Adrenal gland (tissue), 12 donors: Measurements from ENCODE around the gene KRTAP9-3. TPM values are rescaled to one million over a fixed set of nuclear protein-coding genes. Genes with fewer than 3 reads are reported as not detected.

Source experiments
- DNase-seq, 7 donors: peaks; one replicate each; pipeline ENCODE4 v3.0.0-alpha.2; 2019 to 2020
- H3K27ac ChIP-seq, 5 donors: fragments of 200-600 bp; sonication (generic) in 4 of 5; 1 replicate in 3 of 5; 2 replicates in 2 of 5; pipeline versions ENCODE4 v1.5.1 to v1.8.0; 2016 to 2020; ENCODE audit warnings: mild to moderate bottlenecking in 1 of 5
- H3K27me3 ChIP-seq: fragments of 200-600 bp; 2 replicates; pipeline ENCODE4 v1.8.0; 2021
- H3K36me3 ChIP-seq, 2 donors: fragments of 200-600 bp; replicated peaks in 1 of 2; 1 replicate in 1 of 2; 2 replicates in 1 of 2; pipeline versions ENCODE4 v1.5.1 to v1.8.0; 2018 to 2022
- H3K4me1 ChIP-seq, 2 donors: fragments of 200-600 bp; replicated peaks in 1 of 2; 1 replicate in 1 of 2; 2 replicates in 1 of 2; pipeline versions ENCODE4 v1.5.1 to v1.8.0; 2018 to 2021
- H3K4me3 ChIP-seq, 4 donors: fragments of 200-600 bp; sonication (generic) in 3 of 4; one replicate each; pipeline ENCODE4 v1.5.1; 2016 to 2018
- H3K9me3 ChIP-seq, 3 donors: fragments of 200-600 bp; sonication (generic) in 1 of 3; replicated peaks in 1 of 3; 1 replicate in 2 of 3; 2 replicates in 1 of 3; pipeline versions ENCODE4 v1.5.1 to v1.8.0; 2016 to 2021
- CTCF ChIP-seq, 6 experiments: fragments of 450-650 bp in 4 of 6; fragments of 200-600 bp in 2 of 6; sonication (generic) in 1 of 6; IDR thresholded peaks; 1 replicate in 5 of 6; 2 replicates in 1 of 6; pipeline versions ENCODE4 v1.5.1 to v1.8.0; 2016 to 2021; ENCODE audit warnings: antibody characterized with exemption in 6 of 6, mild to moderate bottlenecking in 2 of 6, moderate library complexity in 1 of 6
- POLR2A ChIP-seq, 2 donors: fragments of 450-650 bp; IDR thresholded peaks; one replicate each; pipeline ENCODE4 v1.6.1; 2017; ENCODE audit warnings: antibody characterized with exemption in 2 of 2, mild to moderate bottlenecking in 2 of 2, moderate library complexity in 1 of 2
- WGBS, 4 donors: extraction: QIAGEN DNeasy Blood & Tissue Kit in 2 of 4; methylation state at CpG; one replicate each; pipeline versions ENCODE4 v1.1.5 to v1.1.7; 2013 to 2017; 5-methylcytosine and 5-hydroxymethylcytosine counted together
- intact Hi-C, 2 donors: fragments of 100-400 bp; cut with DNase I; formaldehyde crosslinking; loops; one replicate each; pipeline versions ENCODE4 v1.14.1 to v1.15.0; 2022 to 2023
- polyA plus RNA-seq, 3 donors: library from polyadenylated mRNA; stranded (reverse); fragments of 200-250 nt in 2 of 3; fragments of 350-450 nt in 1 of 3; fragmentation: Illumina TruSeq in 1 of 3; extraction: RNeasy Lipid Tissue Mini Kit (QIAGEN cat#74804) in 1 of 3; gene quantifications; one replicate each; pipeline ENCODE4 v1.2.3, GENCODE V29; 2013 to 2014
- total RNA-seq, 9 donors: library from RNA; depleted of rRNA in 4 of 9; stranded (reverse); fragments of >200 nt in 4 of 9; fragments of 120-200 nt in 1 of 9; fragmentation: NEBNext Ultra II Directional in 1 of 9; extraction: Animal tissue kit (Norgen Biotek cat#: 25700) in 1 of 9; gene quantifications; one replicate each; pipeline versions ENCODE4 v1.1.0 to v1.2.4, GENCODE V29; 2013 to 2023
- donor health status: healthy with polysubstance abuse.
- donor health status: Bipolar disorder and iron deficiency.
- donor health status: DM: yes; HTN: yes; CAD: no.
- donor health status: DM: no; HTN: no; CAD: no.
- donor health status: DM: no; HTN: no; CAD: no.
- donor health status: DM: yes; HTN: yes; CAD: no.

KRTAP9-3 gene
- total and polyA plus RNA-seq, 12 donors, result not detected

- H3K4me3 ChIP-seq, result no peak overlapping the region
- no peak for DNase-seq
- intact Hi-C loops, result no loop called here
- 72 to 85% (median 84%) methylated on average over 2 to 3 of the region's 3 CpGs for WGBS, 4 donors
- H3K4me1 ChIP-seq, result no peaks in the 10 kb centered on the region
- H3K9me3 ChIP-seq, result peaks cover 0 to 3% (median 0%) of the 10 kb centered on the region in 3 donors
- TF ChIP-seq CTCF (IDR thresholded peaks at IDR 0.05), result no peak
- no peak for TF ChIP-seq POLR2A (IDR thresholded peaks at IDR 0.05)
- H3K27ac ChIP-seq, result no peak overlapping the region
- H3K27me3 ChIP-seq, result no peaks in the 10 kb centered on the region
- H3K36me3 ChIP-seq, result no peaks in the 10 kb centered on the region
Observed at GRCh38 chr17:41190328-41190727, 41.9 kb upstream of the KRTAP9-3 start.

DNA sequence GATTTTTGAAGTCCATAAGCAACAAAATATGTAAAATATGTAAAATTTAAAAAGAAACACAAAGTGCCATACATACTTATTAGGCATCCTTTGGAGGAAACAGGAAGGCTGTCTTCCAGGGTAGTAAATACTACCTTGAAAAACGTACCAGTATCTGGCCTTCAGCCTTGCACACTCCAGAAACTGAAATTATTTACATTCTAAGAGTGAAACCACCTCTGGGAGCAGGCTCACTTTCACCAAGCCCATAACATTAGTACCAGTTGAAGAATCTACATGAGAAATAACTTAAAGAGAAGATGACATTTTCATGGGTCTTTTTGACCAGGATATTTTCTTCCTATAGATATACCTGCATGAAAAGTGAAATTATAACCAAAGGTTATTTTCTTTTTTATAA lies 36.2 kb upstream of the KRTAP9-3 start:
- H3K27me3 ChIP-seq, result no peaks in the 10 kb centered on the region
- no peaks in the 10 kb centered on the region for H3K9me3 ChIP-seq
- no peak for TF ChIP-seq CTCF (IDR thresholded peaks at IDR 0.05)
- TF ChIP-seq POLR2A (IDR thresholded peaks at IDR 0.05), result no peak
- DNase-seq, result no peak
- no peak overlapping the region for H3K27ac ChIP-seq
- no peak overlapping the region for H3K4me3 ChIP-seq
- H3K4me1 ChIP-seq, result no peaks in the 10 kb centered on the region
- intact Hi-C loops, result no loop called here
- no peaks in the 10 kb centered on the region for H3K36me3 ChIP-seq
- 19 to 35% (median 26%) methylated on average over 1 of the region's 1 CpG for WGBS, 4 donors

GRCh38 chr17:41199421-41200078 lies 32.7 kb upstream of the KRTAP9-3 start:
- WGBS, 4 donors, result 51 to 71% (median 61%) methylated on average over 5 of the region's 5 CpGs
- intact Hi-C loops, result no loop called here
- Histone ChIP-seq H3K36me3 (no peaks in the 10 kb centered on the region), H3K9me3 (no peaks in the 10 kb centered on the region), H3K27me3 (no peaks in the 10 kb centered on the region), H3K27ac (no peak overlapping the region), H3K4me3 (no peak overlapping the region), H3K4me1 (no peaks in the 10 kb centered on the region)
- DNase-seq, result no peak
- TF ChIP-seq POLR2A (IDR thresholded peaks at IDR 0.05), result no peak

DNA sequence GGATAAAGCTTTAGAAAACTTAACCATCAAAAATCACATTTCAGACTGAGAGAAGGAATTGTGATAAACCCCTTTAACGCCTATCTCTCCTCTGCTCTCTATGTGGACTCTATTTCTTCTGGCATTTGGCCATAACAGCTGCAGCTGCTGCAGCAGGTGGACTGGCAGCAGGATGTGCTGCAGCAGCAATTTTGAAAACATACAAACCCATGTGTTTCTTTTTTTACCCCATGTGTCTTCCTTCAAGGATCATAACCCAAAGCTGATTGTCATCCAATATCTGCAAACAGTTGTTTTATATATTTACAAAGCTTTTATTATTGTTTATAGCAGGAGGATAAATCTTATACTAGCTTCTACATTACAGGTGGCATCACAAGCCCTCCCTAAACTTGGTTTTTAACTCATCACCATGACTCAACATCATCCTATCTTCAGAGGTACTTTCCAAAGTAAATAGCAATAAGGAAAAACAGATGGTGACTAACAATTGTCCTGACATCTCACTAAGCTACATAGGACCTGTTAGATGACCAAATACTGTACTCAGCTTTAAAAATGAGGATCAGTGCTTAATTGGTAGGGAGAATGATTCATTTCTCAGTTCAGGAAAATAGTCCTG lies 20.3 kb upstream of the KRTAP9-3 start:
- TF ChIP-seq CTCF (IDR thresholded peaks at IDR 0.05), result no peak
- TF ChIP-seq POLR2A (IDR thresholded peaks at IDR 0.05), result no peak
- Histone ChIP-seq H3K4me1 (no peaks in the 10 kb centered on the region), H3K27me3 (peaks cover 11% of the 10 kb centered on the region), H3K4me3 (no peak overlapping the region), H3K27ac (no peak overlapping the region), H3K36me3 (no peaks in the 10 kb centered on the region), H3K9me3 (peaks cover 0 to 6% (median 0%) of the 10 kb centered on the region in 3 donors)
- 30 to 51% (median 42%) methylated on average over 1 of the region's 1 CpG for WGBS, 4 donors
- no peak for DNase-seq
- intact Hi-C loops, result no loop called here
